Raji (cell line): ENCODE results near the gene VPS37D.

Experiments
- POLR2A ChIP-seq: IDR thresholded peaks from 2 replicates; pipeline ENCODE4 v1.6.1; 2011; ENCODE audit warnings: low read depth, low read length, control low read depth; ENCODE audit not compliant: insufficient read depth

The VPS37D gene

DNA sequence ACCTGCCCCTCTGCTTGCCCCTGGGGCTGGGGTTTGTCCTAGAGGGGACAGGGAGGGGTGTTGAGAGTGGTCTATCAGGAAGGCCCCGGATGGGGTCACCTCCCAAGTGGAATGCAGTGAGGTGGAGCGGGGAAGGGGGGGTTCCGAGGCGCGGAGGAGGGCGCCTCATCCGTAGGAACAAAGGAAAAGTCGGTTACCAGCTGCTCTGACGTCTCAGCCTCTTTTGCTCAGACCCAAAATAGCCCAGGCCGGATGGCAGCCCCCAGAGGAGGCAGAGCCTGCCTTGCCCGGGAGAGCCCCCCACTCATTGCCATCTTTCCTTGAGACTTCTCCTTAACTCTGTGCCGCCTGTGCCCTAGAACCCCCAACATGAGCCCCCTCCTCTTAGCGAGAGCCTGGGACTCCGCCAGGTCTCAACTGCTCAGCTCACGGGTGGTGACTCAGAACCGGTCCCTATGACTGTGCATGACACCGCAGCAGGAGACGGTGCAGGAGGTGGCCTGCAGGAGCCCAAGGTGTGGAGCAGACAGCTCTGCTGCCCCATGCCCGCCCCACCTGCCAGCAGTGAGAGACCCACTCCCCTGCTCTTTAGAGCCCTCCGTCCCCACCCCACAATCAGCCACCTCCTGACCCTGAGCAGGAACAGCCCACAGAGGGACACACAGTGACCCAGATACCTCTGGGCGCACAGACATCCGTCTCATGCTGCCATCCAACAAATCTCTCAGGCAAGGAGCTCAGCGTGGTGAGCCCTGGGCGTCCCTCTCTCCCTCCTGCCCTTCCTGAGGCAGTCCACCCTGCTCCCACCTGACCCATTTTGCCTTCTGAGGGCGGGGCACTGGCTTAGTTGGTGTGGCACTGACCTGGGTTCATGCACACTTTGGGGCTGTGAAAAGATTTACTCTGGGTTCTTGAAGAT is 38.8 kb downstream of the VPS37D start:
- no peak for TF ChIP-seq POLR2A

DNA sequence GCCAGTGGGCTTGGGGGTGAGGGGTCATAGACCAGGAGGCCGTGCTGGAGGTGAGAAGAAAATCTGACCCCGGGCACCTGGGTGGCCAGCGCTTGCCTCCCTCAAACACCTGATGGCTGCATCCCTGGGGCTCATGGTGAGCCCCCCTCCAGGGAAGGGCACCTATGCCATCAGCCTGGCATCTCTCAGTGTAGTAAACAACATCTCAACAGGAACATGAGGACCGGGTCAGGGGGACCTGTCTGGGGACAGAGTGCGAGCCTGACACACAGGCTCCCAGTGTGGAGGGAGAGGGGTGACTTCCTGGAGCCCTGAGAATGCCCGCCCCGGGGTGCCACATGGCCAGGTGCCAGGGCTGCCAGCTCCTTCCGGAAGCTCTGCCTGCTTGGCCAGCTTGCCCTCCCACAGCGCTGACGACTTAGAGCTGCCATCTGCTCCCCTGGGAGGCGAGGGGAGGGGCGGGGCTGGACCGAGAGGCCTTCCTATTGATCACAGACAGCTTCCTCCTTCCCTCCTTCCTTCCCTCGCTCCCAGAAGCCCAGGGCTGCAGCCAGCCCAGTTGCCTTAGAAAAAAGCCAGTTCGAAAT is 39.5 kb downstream of the VPS37D start:
- TF ChIP-seq POLR2A: no peak

DNA sequence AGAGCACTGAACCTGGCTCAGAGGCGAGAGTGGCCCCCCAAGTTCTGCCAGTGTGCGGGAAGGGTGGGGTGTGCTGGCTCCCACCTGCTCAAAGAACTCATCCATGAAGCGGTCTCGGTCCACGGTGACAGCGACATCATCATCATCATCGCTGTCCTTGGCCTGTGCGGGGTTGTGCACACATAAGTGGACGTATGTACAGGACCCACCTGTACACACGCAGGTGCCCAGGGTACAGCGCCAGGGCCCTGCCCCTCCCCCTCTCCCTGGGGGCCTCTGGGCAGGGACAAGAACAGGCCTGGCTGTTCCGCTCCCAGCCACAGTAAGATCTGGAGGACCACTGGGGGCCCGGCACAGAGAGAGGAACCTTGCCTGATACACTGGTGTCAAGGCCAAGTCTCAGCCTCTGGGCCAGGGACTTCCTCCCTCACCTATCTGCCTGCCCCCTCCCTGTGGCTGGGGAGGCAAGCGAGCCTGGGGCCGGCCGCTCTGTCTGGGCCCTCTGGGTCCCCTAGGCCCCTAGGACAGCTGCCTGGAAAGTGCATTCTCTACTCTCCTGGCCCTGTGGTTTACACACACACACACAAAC is 41.4 kb downstream of the VPS37D start:
- no peak for TF ChIP-seq POLR2A

DNA sequence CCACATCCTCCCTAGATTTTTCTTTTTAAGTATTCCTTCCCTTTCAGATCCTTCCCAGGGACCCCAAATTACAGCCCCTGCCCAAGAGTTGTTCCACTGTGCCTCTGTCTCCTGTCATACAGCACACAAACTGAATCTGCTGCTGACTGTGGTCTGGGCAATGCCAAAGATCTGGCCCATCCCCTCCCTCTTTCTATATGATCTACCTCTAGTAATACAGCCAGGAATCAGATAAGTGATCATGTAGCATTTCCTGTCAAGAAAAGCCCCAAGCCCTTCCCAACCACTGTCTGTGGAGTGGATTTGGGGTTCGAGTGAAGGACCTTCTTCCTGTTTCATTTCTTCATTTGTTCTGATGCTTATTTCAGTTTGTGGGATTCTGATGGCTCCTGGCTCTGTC is 45.1 kb downstream of the VPS37D start:
- TF ChIP-seq POLR2A: no peak

- TF ChIP-seq POLR2A: no peak
Measured at GRCh38 chr7:73715648-73716317, 48.2 kb downstream of the VPS37D start.

DNA sequence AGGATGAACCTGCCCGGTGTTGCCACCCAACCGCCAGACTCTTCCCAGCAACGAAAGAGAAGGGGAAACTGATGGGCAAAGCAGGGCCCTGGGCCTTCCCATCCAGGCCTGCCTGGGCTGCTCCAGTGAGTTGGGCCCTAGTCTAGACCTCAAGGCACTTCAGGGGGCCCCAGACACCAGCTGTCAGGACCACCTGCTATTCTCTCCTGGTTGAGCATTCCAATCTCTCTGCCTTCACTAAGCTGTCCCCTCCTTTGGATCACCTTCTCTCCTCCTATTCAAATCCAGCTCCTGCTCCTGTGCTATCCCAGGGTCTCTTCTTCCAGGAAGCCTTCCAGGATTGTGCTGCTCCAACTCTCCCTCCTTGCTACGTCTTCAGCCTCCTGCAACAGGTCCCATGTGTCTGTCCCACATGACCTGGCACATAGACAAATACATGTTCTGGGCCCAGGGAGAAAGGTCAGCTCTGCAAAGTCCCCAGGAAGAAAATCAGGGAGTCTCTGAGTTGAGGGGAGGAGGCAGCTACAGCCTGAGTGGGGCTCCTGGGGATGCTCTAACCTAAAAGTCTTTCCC is 48.8 kb downstream of the VPS37D start:
- no peak for TF ChIP-seq POLR2A

DNA sequence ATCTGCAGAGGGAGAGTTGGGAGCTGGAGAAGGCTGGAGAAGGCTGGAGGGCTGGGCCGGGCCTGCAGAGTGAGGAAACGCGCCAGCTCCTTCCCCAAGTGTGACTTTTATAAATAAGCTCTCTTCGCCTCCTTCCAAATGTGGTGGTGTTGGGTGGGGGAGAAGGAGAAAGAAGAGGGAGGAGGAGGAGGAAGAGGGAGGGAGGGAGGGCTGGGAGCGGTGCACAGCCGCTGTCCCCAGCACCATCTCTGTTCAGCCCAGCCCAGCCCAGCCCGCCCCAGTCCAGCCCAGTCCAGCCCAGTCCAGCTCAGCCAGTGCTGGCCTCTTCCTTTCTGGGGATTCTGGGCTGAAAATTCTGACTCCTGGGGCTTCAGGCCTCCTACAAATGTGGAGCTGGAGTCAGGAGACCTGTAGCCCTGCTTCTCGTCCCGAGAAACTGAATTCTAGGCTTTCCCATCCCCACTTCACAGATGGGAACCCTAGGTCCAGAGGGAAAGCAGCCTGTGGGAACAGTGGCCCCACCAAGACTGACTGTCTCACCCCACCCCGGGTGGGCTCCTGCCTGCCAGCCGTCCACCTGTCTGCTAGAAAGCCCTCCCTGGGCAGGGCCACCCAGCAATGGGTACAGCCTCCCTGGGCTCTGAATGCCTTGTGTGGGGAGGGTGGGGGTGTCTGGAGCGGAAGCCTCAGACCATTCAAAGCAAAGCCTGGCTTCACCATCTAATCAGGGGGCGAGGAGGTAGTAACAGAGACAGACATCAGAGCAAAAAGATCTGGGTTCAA is 49.6 kb downstream of the VPS37D start:
- TF ChIP-seq POLR2A: no peak

DNA sequence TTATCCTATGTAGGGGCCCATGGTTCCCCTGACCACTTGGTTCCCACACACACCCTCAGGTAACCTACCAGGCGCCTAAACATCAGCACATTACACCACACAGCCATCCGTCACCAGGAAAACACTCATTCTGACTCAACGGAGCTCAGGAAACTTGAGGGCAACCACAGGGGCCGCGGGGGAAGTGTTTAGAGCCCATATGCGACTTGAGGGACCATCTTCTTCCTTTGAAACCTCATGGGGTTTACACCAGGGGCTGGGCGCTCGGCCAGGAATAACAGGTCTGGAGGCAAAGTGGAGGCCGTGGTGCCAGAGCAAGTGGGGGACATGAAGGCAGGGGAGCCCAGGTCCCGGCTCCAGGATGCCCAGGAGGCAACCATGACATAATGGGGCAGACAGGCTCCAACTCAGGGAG is 50.4 kb downstream of the VPS37D start:
- TF ChIP-seq POLR2A: no peak

DNA sequence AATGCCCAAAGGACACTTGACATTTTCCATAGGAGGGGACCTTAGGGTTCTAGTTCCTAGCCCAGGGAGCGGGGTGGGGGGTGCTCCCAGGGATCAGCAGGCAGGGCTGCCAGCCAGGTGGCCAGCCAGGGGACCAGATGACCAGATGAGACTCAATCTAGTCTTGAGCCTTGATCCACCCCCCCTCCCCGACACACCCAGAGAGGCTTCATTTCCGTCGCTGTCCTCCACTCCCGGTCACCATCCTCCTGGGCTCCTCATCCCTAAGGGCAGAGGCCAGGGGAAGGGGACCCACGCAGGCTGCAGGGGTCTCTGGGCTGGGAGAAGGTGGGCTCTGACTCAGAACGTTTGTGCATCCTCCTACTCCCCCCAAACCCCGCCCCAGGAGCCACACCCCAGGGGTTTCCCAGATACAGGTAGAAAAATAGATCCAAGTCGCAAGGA is 50.8 kb downstream of the VPS37D start:
- TF ChIP-seq POLR2A: no peak

DNA sequence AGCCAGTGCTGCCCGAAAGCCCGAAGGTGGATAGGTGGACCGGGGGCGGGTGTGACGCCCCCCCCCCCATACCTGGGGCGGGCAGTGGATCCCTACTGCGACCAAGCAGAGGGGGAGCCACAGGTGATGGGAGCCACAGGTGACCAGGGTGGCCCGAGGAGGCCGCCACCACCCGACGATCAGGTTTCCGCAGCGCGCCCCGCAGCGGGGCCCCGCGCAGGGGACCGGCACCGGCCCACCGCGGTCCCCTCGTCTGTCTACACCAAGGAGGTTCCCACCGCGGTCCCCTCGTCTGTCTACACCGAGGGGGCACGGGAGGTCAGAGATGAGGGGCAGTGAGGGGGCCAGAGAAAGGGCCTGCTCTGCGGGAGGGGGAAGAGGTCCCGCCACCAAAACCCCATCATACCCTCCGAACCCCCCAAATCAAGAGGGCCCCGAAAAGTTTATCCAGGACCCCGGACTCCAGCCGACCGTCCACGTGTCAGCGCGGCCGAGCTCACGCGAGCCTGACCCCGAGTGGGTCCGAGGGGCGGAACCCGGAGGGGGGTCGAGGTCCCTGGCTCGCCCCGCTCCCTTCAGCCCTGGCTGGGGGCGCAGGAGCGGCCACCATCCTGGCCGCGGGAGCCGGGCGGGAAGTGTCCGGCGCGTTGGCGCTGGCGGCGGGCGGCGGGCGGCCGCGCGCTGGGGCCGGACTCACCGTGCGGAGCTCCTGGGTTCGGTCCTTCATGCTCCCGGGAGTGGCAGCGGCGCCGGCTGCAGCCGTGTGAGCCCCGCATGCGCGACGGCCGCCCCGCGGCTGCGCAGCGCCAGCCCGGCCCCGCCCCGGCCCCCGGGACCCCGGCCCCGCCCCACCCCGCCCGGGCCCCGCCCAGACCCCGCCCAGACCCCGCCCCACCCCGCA is 51.5 kb downstream of the VPS37D start, which contains the start of gene STX1A:
STX1A (minus strand) TSS at position 765 of the 901 bp plus-strand sequence; CDS start at position 727, 38 bp downstream.
- TF ChIP-seq POLR2A: peak; percentile 57

- TF ChIP-seq POLR2A: no peak
Measured at GRCh38 chr7:73719806-73720169, 52.2 kb downstream of the VPS37D start.

DNA sequence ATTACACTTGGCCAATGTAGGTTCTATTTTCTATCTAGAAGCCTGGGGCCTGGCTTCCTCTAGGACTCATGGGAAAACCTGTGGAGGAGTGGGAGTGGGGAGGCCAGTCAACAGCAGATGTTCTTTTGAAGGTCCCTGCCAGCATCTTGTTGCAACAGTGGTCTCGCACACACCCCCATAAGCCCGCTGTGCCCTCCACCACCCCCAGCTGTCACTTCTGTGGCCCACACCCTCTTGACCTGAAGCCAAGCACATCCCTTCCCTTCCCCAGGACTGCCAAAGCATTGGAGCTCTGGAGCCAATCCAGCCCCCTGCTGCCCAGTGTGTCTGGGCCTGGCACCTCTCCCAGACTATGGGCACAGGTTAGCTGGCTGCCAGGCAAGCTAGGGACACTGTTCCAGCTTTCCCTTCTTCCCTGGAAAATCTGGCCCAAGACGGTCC is 53.8 kb downstream of the VPS37D start:
- TF ChIP-seq POLR2A: no peak
